Nephron progenitor cell (in vitro differentiated cells): ENCODE data around the gene USP36.
A peak's percentile ranks its signal among the peaks of the same experiment; 100 is the strongest.

ENCODE experiments used
- DNase-seq: peaks from one replicate; pipeline ENCODE4 v3.0.0; 2021
- H3K27ac Mint-ChIP-seq: 2 replicates; pipeline ENCODE4 v1.8.0; 2021; ENCODE audit warnings: mild to moderate bottlenecking, moderate library complexity, mixed read lengths
- H3K27me3 Mint-ChIP-seq: 2 replicates; pipeline ENCODE4 v1.8.0; 2021; ENCODE audit warnings: mild to moderate bottlenecking, low read depth, mixed read lengths; ENCODE audit not compliant: poor library complexity
- H3K36me3 Mint-ChIP-seq: 2 replicates; pipeline ENCODE4 v1.8.0; 2021; ENCODE audit warnings: low read depth, mixed read lengths
- H3K4me1 Mint-ChIP-seq: 2 replicates; pipeline ENCODE4 v1.8.0; 2021; ENCODE audit warnings: mixed read lengths
- H3K4me3 Mint-ChIP-seq: 2 replicates; pipeline ENCODE4 v1.8.0; 2021; ENCODE audit warnings: mild to moderate bottlenecking, moderate library complexity, mixed read lengths
- H3K9me3 Mint-ChIP-seq: 2 replicates; pipeline ENCODE4 v1.8.0; 2021; ENCODE audit warnings: mild to moderate bottlenecking, moderate library complexity, mixed read lengths
- CTCF ChIP-seq: fragments of 200-600 bp; sonication (generic); IDR thresholded peaks from 2 replicates; pipeline ENCODE4 v1.5.0; 2021; ENCODE audit warnings: antibody characterized with exemption

USP36 gene

DNA sequence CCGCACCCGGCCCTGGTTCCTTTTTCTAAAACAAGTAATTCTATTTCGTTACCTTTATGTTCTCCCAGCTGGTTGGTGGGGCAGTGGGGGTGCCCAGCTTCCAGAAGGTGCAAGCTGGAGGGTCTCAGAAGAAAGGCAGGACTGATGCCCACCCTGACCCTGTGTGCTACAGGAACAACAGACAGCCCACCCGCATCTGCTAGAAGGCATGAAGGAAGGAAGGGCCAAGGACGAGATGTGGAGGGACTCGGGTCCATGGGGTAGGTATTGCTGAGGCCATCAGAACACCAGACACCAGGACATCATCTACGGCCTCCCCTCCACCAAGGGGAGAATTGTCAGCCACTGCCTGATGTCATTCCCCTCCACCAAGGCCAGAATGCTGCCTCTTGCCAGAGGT lies 52.2 kb downstream of the USP36 start:
- H3K4me1 Mint-ChIP-seq, result peaks cover 32% of the 10 kb centered on the region
- no peak for TF ChIP-seq CTCF
- no peaks in the 10 kb centered on the region for H3K9me3 Mint-ChIP-seq

DNA sequence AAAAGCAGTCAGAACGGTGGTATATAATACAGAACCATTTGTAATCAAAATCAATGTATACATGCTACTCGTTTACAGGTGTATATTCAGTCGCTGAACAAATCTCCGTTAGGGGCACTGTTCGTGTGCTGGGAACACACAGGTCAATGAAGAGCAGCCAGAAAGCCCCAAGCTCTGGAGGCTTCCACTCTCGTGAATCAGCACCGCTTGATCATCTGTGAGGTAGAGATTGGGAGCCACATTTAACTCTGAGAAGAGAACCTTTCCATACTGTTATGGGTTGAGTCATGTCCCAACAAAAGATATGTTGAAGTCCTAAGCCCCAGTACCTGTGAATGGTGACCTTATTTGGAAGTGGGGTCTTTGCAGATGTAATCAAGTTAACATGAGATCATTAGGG lies 53.2 kb downstream of the USP36 start:
- no peak overlapping the region for H3K4me3 Mint-ChIP-seq
- no peak overlapping the region for H3K27ac Mint-ChIP-seq
- peaks cover 10% of the 10 kb centered on the region for H3K36me3 Mint-ChIP-seq
- no peak for DNase-seq
- H3K27me3 Mint-ChIP-seq, result no peaks in the 10 kb centered on the region
- H3K4me1 Mint-ChIP-seq, result peaks cover 36% of the 10 kb centered on the region
- TF ChIP-seq CTCF, result no peak
- no peaks in the 10 kb centered on the region for H3K9me3 Mint-ChIP-seq

More for the DNA sequence above, 52.2 kb downstream of the USP36 start:
- Mint-ChIP-seq H3K27ac (no peak overlapping the region), H3K36me3 (peaks cover 15% of the 10 kb centered on the region), H3K4me3 (no peak overlapping the region), H3K27me3 (no peaks in the 10 kb centered on the region)
- no peak for DNase-seq

DNA sequence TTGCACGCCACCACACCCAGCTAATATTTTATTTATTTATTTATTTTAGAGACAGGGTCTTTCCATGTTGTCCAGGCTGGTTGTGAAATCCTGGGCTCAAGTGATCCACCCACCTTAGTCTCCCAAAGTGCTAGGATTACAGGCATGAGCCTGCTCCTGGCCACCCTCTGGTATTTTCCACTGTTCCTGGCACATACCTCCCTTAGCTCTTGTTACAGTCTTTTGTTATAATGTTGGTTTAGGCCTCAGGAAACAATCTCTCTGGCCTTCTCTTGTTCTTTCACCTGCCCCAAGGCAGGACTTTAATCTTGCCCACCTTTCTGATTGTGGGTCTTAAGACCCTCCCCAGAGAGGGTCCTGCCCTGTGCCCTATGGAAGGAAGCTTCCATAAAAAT lies 55.0 kb downstream of the USP36 start:
- Mint-ChIP-seq H3K4me1 (peaks cover 28% of the 10 kb centered on the region), H3K36me3 (peaks cover 6% of the 10 kb centered on the region), H3K4me3 (no peak overlapping the region), H3K27me3 (no peaks in the 10 kb centered on the region), H3K27ac (no peak overlapping the region), H3K9me3 (no peaks in the 10 kb centered on the region)
- DNase-seq, result no peak
- no peak for TF ChIP-seq CTCF

- Mint-ChIP-seq H3K9me3 (no peaks in the 10 kb centered on the region), H3K36me3 (peaks cover 6% of the 10 kb centered on the region), H3K27ac (no peak overlapping the region), H3K4me1 (peaks cover 31% of the 10 kb centered on the region), H3K27me3 (no peaks in the 10 kb centered on the region), H3K4me3 (no peak overlapping the region)
- no peak for TF ChIP-seq CTCF
- DNase-seq, result no peak
Measured at GRCh38 chr17:78785011-78785662, 55.5 kb downstream of the USP36 start.

DNA sequence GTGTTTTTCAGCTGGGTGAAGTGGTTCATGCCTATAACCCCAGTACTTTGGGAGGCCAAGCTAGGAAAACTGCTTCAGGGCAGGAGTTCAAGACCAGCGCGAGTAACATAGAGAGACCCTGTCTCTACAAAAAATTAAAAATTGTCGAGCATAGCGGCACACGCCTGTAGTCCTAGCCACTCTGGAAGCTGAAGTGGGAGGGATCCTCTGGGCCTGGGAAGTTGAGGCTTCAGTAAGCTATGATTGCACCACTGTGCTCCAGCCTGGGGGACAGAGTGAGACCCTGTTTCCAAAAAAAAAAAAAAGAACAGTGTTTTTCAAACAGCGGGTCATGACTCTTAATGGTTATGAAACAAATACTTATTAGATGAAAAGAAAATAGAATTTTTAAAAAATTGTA lies 56.3 kb downstream of the USP36 start:
- no peak overlapping the region for H3K4me3 Mint-ChIP-seq
- peaks cover 6% of the 10 kb centered on the region for H3K36me3 Mint-ChIP-seq
- H3K27me3 Mint-ChIP-seq, result no peaks in the 10 kb centered on the region
- no peaks in the 10 kb centered on the region for H3K9me3 Mint-ChIP-seq
- DNase-seq, result no peak
- no peak for TF ChIP-seq CTCF
- peaks cover 31% of the 10 kb centered on the region for H3K4me1 Mint-ChIP-seq
- H3K27ac Mint-ChIP-seq, result peak overlapping the region; percentile 56

DNA sequence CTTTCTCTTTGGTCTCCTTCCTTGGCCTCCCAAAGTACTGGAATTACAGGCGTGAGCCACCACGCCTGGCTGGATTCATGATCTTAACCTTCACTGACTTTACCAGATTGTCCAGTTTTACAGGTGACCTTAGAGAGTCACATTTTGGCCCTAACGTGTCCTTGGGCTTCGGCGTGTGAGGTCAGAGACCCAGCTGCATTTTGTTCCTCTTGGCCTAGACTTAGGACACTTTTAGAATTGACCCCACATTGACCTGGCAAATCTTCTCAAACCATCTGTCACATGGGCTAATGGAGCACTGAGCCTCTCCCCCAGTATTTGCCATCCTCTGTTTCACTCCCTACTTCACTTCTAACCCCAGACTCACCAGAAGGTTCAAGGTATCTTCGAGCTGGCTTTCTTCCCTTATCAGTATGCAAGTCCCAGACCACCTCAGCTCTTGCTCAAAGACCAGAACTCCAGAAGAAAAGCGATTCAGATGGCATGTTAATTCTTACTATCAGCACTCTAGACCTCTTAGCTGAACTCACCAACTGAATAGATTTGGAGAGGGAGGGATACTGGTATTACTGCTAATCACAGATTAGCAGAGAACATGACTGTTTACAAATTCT lies 56.8 kb downstream of the USP36 start:
- no peak for DNase-seq
- no peak for TF ChIP-seq CTCF
- H3K4me1 Mint-ChIP-seq, result peaks cover 30% of the 10 kb centered on the region
- H3K36me3 Mint-ChIP-seq, result peaks cover 6% of the 10 kb centered on the region
- H3K27me3 Mint-ChIP-seq, result no peaks in the 10 kb centered on the region
- H3K27ac Mint-ChIP-seq, result peak overlapping the region; percentile 56
- H3K4me3 Mint-ChIP-seq, result peak overlapping the region; percentile 78
- H3K9me3 Mint-ChIP-seq, result no peaks in the 10 kb centered on the region
